HL-60 (cell line): ENCODE data around the gene USP3.

ENCODE experiments used
- DNase-seq, 2 experiments: peaks; one replicate each; pipeline ENCODE4 v3.0.0-alpha.2; 2010 to 2020; ENCODE audit warnings: low read depth in 1 of 2, low spot score in 1 of 2
- H3K27ac ChIP-seq: fragments of 250-450 bp; sonication (Bioruptor Pico); replicated peaks from 2 replicates; pipeline ENCODE4 v1.5.1; 2020; ENCODE audit warnings: mild to moderate bottlenecking, moderate library complexity
- H3K27me3 ChIP-seq: fragments of 250-450 bp; sonication (Bioruptor Pico); 2 replicates; pipeline ENCODE4 v1.5.1; 2021; ENCODE audit warnings: mild to moderate bottlenecking, moderate library complexity; ENCODE audit not compliant: insufficient read depth, poor library complexity, severe bottlenecking
- H3K4me3 ChIP-seq: replicated peaks from 2 replicates; pipeline ENCODE4 v1.5.1; 2011; ENCODE audit warnings: mild to moderate bottlenecking, control low read depth, low read length; ENCODE audit not compliant: insufficient read depth
- CTCF ChIP-seq: IDR thresholded peaks from one replicate; pipeline ENCODE4 v1.5.1; 2011; ENCODE audit warnings: low read length, control low read depth, inconsistent platforms; ENCODE audit not compliant: insufficient read depth
- GABPA ChIP-seq: IDR thresholded peaks from 2 replicates; pipeline ENCODE4 v1.6.1; 2012; ENCODE audit warnings: low read depth
- POLR2AphosphoS5 ChIP-seq: IDR thresholded peaks from 2 replicates; pipeline ENCODE4 v1.6.1; 2012; ENCODE audit warnings: low read depth
- REST ChIP-seq: IDR thresholded peaks from 2 replicates; pipeline ENCODE4 v1.6.1; 2012; ENCODE audit warnings: low read depth; ENCODE audit not compliant: insufficient replicate concordance
- SPI1 ChIP-seq: IDR thresholded peaks from 2 replicates; pipeline ENCODE4 v1.6.1; 2012; ENCODE audit warnings: low read depth, mild to moderate bottlenecking, borderline replicate concordance

Gene USP3

GRCh38 chr15:63554337-63554927 lies 50.0 kb downstream of the USP3 start:
- Histone ChIP-seq H3K4me3 (no peak overlapping the region), H3K27ac (no peak overlapping the region), H3K27me3 (no peaks in the 10 kb centered on the region)
- DNase-seq = no peak
- TF ChIP-seq CTCF = no peak
- TF ChIP-seq POLR2AphosphoS5 = no peak
- TF ChIP-seq REST = no peak
- TF ChIP-seq GABPA = no peak
- TF ChIP-seq SPI1 = no peak

- H3K27me3 ChIP-seq = no peaks in the 10 kb centered on the region
- H3K4me3 ChIP-seq = no peak overlapping the region
- H3K27ac ChIP-seq = no peak overlapping the region
- TF ChIP-seq REST = no peak
- TF ChIP-seq GABPA = no peak
- TF ChIP-seq POLR2AphosphoS5 = no peak
- no peak for TF ChIP-seq SPI1
- TF ChIP-seq CTCF = no peak
- DNase-seq = no peak
Observed at GRCh38 chr15:63555507-63555906, 51.1 kb downstream of the USP3 start.

DNA sequence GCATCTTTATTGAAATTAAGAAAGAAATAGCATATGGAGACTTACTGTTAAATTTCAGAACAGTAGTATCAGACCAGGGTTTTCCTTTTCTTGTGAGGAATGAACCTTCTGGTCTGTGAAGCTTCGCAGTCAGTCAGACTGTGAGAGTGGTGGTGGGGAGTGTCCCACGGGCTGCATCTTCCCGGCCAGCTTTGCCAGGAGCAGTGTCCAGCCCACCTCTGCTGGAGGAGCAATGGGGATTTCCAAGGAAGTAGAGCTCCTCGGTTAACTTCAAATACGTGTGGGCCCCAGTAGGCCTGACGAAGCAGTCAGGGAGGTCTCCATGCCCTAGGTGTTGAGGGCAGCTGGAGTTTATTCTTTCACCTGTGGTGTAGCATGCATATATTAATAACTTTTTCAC lies 51.9 kb downstream of the USP3 start:
- Histone ChIP-seq H3K27ac (no peak overlapping the region), H3K27me3 (no peaks in the 10 kb centered on the region), H3K4me3 (no peak overlapping the region)
- DNase-seq = no peak
- TF ChIP-seq POLR2AphosphoS5 (no peak), SPI1 (no peak), GABPA (no peak), REST (no peak), CTCF (no peak)
